Right lobe of liver (tissue), 4 donors: ENCODE measurements around the gene CNPY1.

Experiments used
- CTCF ChIP-seq, 4 donors: fragments of 200-600 bp in 3 of 4; fragments of 450-650 bp in 1 of 4; IDR thresholded peaks; one replicate each; pipeline versions ENCODE4 v1.5.1 to v1.8.0; 2016 to 2022; ENCODE audit warnings: antibody characterized with exemption in 4 of 4, mild to moderate bottlenecking in 2 of 4
- POLR2A ChIP-seq: fragments of 450-650 bp; IDR thresholded peaks from one replicate; pipeline ENCODE4 v1.6.1; 2017; ENCODE audit warnings: antibody characterized with exemption, mild to moderate bottlenecking
- donor health status: DM: no; HTN: no; CAD: no.
- donor health status: DM: no; HTN: no; CAD: no.
- donor health status: DM: no; HTN: yes; CAD: no.

- TF ChIP-seq CTCF (IDR thresholded peaks at IDR 0.05) (no peak), POLR2A (no peak)
Observed at GRCh38 chr7:155512246-155512887, 34.0 kb downstream of the CNPY1 start.
